ENCODE results near the gene GKN1.

GKN1 gene

GRCh38 chr2:68974251-68974650, at the start of gene GKN1:
Gene GKN1, plus strand, starts transcription at chr2:68974636. Its CDS starts 42 bp downstream, at chr2:68974678.
- ChIA-PET POLR2A (no interaction called here), CTCF (interaction anchor here (1.1 to 1.5 kb wide), 2 partner anchors 31 to 332 kb away, joined by 3 to 4 read pairs; no protein-coding TSS in a partner anchor)
- DNase-seq (ENCODE audit: extremely low spot score): no peak
- no peak for TF ChIP-seq CTCF (IDR thresholded peaks at IDR 0.05; ENCODE audit: control extremely low read depth, extremely low read depth, low read depth, missing control alignments)

- POLR2A ChIA-PET: no interaction called here
- peak; percentile 86 for TF ChIP-seq CTCF (IDR thresholded peaks at IDR 0.05; ENCODE audit: control extremely low read depth, extremely low read depth, low read depth, missing control alignments)
- CTCF ChIA-PET: interaction anchor here (0.7 to 7.7 kb wide), 46 partner anchors 10 to 485 kb away, joined by 3 to 88 read pairs (median 5); partner anchors contain the start of genes APLF, FBXO48 and GKN2
- peak; percentile 58 for DNase-seq (ENCODE audit: extremely low spot score)
These were observed 49.0 kb upstream of the GKN1 start for GRCh38 chr2:68925295-68925896.

- no peak for TF ChIP-seq CTCF (IDR thresholded peaks at IDR 0.05; ENCODE audit: control extremely low read depth, extremely low read depth, low read depth, missing control alignments)
- no peak for DNase-seq (ENCODE audit: extremely low spot score)
- ChIA-PET CTCF (interaction anchor here (0.8 to 7.7 kb wide), 14 partner anchors 9 to 462 kb away, joined by 3 to 88 read pairs (median 22); partner anchors contain the start of genes APLF and FBXO48), POLR2A (no interaction called here)
These were observed 47.6 kb upstream of the GKN1 start for GRCh38 chr2:68926796-68927195.

- POLR2A ChIA-PET: no interaction called here
- CTCF ChIA-PET: interaction anchor here (5.4 kb wide), 1 partner anchor 12 kb away, joined by 55 read pairs; no protein-coding TSS in a partner anchor
These were observed 43.2 kb upstream of the GKN1 start for GRCh38 chr2:68931149-68931711.

GRCh38 chr2:68931799-68932198, 42.6 kb upstream of the GKN1 start:
- ChIA-PET POLR2A (no interaction called here), CTCF (interaction anchor here (0.8 to 5.4 kb wide), 2 partner anchors 11 to 180 kb away, joined by 3 to 55 read pairs; no protein-coding TSS in a partner anchor)
- DNase-seq (ENCODE audit: extremely low spot score): no peak
- TF ChIP-seq CTCF (IDR thresholded peaks at IDR 0.05; ENCODE audit: control extremely low read depth, extremely low read depth, low read depth, missing control alignments): no peak

More at GRCh38 chr2:68931149-68931711, 43.2 kb upstream of the GKN1 start:
- DNase-seq (ENCODE audit: extremely low spot score): no peak
- TF ChIP-seq CTCF (IDR thresholded peaks at IDR 0.05; ENCODE audit: control extremely low read depth, extremely low read depth, low read depth, missing control alignments): no peak

GRCh38 chr2:68932402-68932801, 42.0 kb upstream of the GKN1 start:
- DNase-seq (ENCODE audit: extremely low spot score): no peak
- CTCF ChIA-PET: interaction anchor here (0.8 to 5.8 kb wide), 4 partner anchors 7 to 180 kb away, joined by 3 to 55 read pairs (median 22); no protein-coding TSS in a partner anchor
- no peak for TF ChIP-seq CTCF (IDR thresholded peaks at IDR 0.05; ENCODE audit: control extremely low read depth, extremely low read depth, low read depth, missing control alignments)
- POLR2A ChIA-PET: no interaction called here
